ENCODE data around the gene MCTP2. TPM values are rescaled to one million over a fixed set of nuclear protein-coding genes. Genes with fewer than 3 reads are reported as not detected.

Gene MCTP2
- total and polyA plus RNA-seq, 9 of the 15 experiments (the other 6 are each of a cell fraction or from before 2014, with no cell fraction given) = 0.07 TPM; not detected in 8

- no peak for TF ChIP-seq E2F1 (CRISPR knock-in tag; IDR thresholded peaks at IDR 0.05)
- no peak for TF ChIP-seq HIVEP1 (CRISPR knock-in tag; IDR thresholded peaks at IDR 0.05)
- no peak for TF ChIP-seq HNRNPK (IDR thresholded peaks at IDR 0.05; ENCODE audit: low read depth, low read length, poor library complexity, severe bottlenecking)
- TF ChIP-seq SIN3B (IDR thresholded peaks at IDR 0.05; ENCODE audit: low read depth) = no peak
- TF ChIP-seq RFX1 (IDR thresholded peaks at IDR 0.05) = no peak
- no peak for TF ChIP-seq MAZ (CRISPR knock-in tag; conservative IDR thresholded peaks at IDR 0.05 in 1 of 2, IDR thresholded peaks at IDR 0.05 in 1 of 2)
- no peak for TF ChIP-seq ZNF77 (CRISPR knock-in tag; IDR thresholded peaks at IDR 0.05)
- no peak for TF ChIP-seq ETV1 (tag; conservative IDR thresholded peaks at IDR 0.05; ENCODE audit: low read depth)
These were observed 45.7 kb upstream of the MCTP2 start (continued) for GRCh38 chr15:94185547-94186236.

DNA sequence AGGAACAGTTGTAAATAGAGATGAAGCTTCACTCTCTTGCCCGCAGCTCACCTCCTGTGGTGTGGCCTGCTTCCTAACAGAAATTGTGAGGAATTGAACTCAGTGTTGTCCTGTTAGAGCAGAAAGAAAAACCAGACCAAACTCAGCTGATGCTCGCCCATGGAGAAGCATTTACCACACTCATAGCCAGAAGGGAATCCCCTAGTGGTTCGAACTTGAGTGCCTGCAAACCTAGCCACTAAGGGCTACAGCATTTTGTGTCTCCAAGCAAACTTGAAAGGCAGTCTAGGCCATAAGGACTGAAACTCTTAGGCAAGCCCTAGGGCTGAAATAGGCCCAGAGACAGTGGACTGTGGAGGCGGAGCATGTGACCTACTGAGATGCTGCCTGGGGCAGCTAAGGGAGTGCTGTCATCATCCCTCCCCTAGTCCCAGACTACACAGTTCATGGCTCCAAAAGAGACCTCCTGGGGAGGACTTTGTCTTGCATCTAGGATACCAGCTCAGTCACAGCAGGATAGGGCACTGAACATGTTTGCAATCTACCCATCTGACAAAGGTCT, 44.5 kb upstream of the MCTP2 start:
- Histone ChIP-seq H3K79me2 (ENCODE audit: control insufficient read depth, insufficient read depth, low read length) (no peaks in the 10 kb centered on the region), H3K27me3 (ENCODE audit: control insufficient read depth in 2 of 2, insufficient read depth in 2 of 2, low read length in 2 of 2) (no peaks in the 10 kb centered on the region), H3K27ac (ENCODE audit: extremely low read depth, low read depth, low read length) (no peak overlapping the region), H3K36me3 (ENCODE audit: control insufficient read depth, insufficient read depth, low read length) (no peaks in the 10 kb centered on the region), H3K4me3 (no peak overlapping the region), H3K4me1 (replicated peaks in 1 of 2; ENCODE audit: control insufficient read depth in 2 of 2, insufficient read depth in 2 of 2, low read length in 2 of 2) (no peaks in the 10 kb centered on the region), H4K20me1 (replicated peaks; ENCODE audit: control insufficient read depth, insufficient read depth, low read length) (no peaks in the 10 kb centered on the region), H3K9me3 (replicated peaks; ENCODE audit: control insufficient read depth, insufficient read depth, low read depth, low read length) (no peaks in the 10 kb centered on the region), H3K4me2 (ENCODE audit: insufficient read depth, low read length) (no peak overlapping the region), H3K9me1 (ENCODE audit: control insufficient read depth, insufficient read depth, low read length) (no peaks in the 10 kb centered on the region), H2AFZ (ENCODE audit: low read depth, low read length) (no peak overlapping the region), H3K9ac (ENCODE audit: insufficient read depth in 1 of 2, low read depth in 2 of 2, low read length in 2 of 2) (no peak overlapping the region)
- BruUV-seq (replicated peaks) = no TSS peak
- CTCF ChIA-PET (ENCODE audit: low intra/inter-chr PET ratio) = no interaction called here
- FAIRE-seq = no peak
- WGBS (ENCODE audit: insufficient coverage, low coverage, missing lambda C conversion rate) = 2% methylated on average over 4 of the region's 4 CpGs
- POLR2A ChIA-PET = no interaction called here
- ATAC-seq = no peak
- no peak for TF ChIP-seq SRSF3 (IDR thresholded peaks at IDR 0.05; ENCODE audit: insufficient read depth, low read length)
- no peak for TF ChIP-seq SOX6 (IDR thresholded peaks at IDR 0.05)
- no peak for TF ChIP-seq CBX5 (IDR thresholded peaks at IDR 0.05; ENCODE audit: borderline replicate concordance, low read depth)
- TF ChIP-seq ZNF639 (CRISPR knock-in tag; conservative IDR thresholded peaks at IDR 0.05 in 1 of 2, IDR thresholded peaks at IDR 0.05 in 1 of 2) = no peak
- DNase-seq (ENCODE audit: extremely low read depth in 1 of 4, low spot score in 3 of 4) = no peak
- intact Hi-C loops (cut with micrococcal nuclease) (no loop called here), in situ Hi-C loops (cut with MboI) (no loop called here)

Data from K562 (cell line).